SK-N-SH treated with all-trans-retinoic acid at 6 μM for 48 hours (cell line): ENCODE measurements around the gene CNIH2.

Experiments
- ATAC-seq: fragments of 200-7000 bp; cut with Tn5 transposase; 3 replicates; pipeline ENCODE4 v1.9.1; 2020; ENCODE audit warnings: mild to moderate bottlenecking, moderate library complexity
- ARNTL ChIP-seq: fragments of 450-650 bp; formaldehyde crosslinking; IDR thresholded peaks from 2 replicates; pipeline ENCODE4 v1.5.0; 2020; ENCODE audit warnings: low read depth, mild to moderate bottlenecking, moderate library complexity, borderline replicate concordance
- BACH2 ChIP-seq: fragments of 250-450 bp; sonication (Bioruptor Pico); IDR thresholded peaks from 2 replicates; pipeline ENCODE4 v1.9.0; 2021; ENCODE audit warnings: mild to moderate bottlenecking, borderline replicate concordance
- CREB5 ChIP-seq: fragments of 250-450 bp; sonication (Bioruptor Pico); IDR thresholded peaks from 2 replicates; pipeline ENCODE4 v1.5.1; 2020; ENCODE audit warnings: low read depth, mild to moderate bottlenecking, moderate library complexity
- ESRRG ChIP-seq: fragments of 250-450 bp; sonication (Bioruptor Pico); IDR thresholded peaks from 2 replicates; pipeline ENCODE4 v1.6.1; 2021; ENCODE audit warnings: mild to moderate bottlenecking
- GLIS3 ChIP-seq: fragments of 250-450 bp; sonication (Bioruptor Pico); IDR thresholded peaks from 2 replicates; pipeline ENCODE4 v1.5.0; 2020; ENCODE audit warnings: mild to moderate bottlenecking, moderate library complexity
- ISL1 ChIP-seq: fragments of 250-450 bp; sonication (Bioruptor Pico); IDR thresholded peaks from 2 replicates; pipeline ENCODE4 v2.1.2; 2022; ENCODE audit warnings: mild to moderate bottlenecking, moderate library complexity
- OSR1 ChIP-seq: fragments of 250-450 bp; sonication (Bioruptor Pico); IDR thresholded peaks from 2 replicates; pipeline ENCODE4 v1.8.0; 2022; ENCODE audit warnings: moderate library complexity, mild to moderate bottlenecking, inconsistent platforms
- PATZ1 ChIP-seq: fragments of 250-450 bp; sonication (Bioruptor Pico); IDR thresholded peaks from 2 replicates; pipeline ENCODE4 v1.8.0; 2020; ENCODE audit warnings: mild to moderate bottlenecking, moderate library complexity, borderline replicate concordance
- POU6F1 ChIP-seq: fragments of 250-450 bp; sonication (Bioruptor Pico); IDR thresholded peaks from 2 replicates; pipeline ENCODE4 v1.8.0; 2021; ENCODE audit warnings: low read depth, mild to moderate bottlenecking, moderate library complexity, borderline replicate concordance
- PPARA ChIP-seq: fragments of 250-450 bp; sonication (Bioruptor Pico); IDR thresholded peaks from 2 replicates; pipeline ENCODE4 v1.5.0; 2020; ENCODE audit warnings: mild to moderate bottlenecking, borderline replicate concordance
- TOX ChIP-seq: fragments of 250-450 bp; sonication (Bioruptor Pico); IDR thresholded peaks from 2 replicates; pipeline ENCODE4 v1.8.0; 2021; ENCODE audit warnings: mild to moderate bottlenecking, moderate library complexity, borderline replicate concordance
- TSHZ2 ChIP-seq: fragments of 250-450 bp; sonication (Bioruptor Pico); IDR thresholded peaks from 2 replicates; pipeline ENCODE4 v1.5.0; 2020; ENCODE audit warnings: mild to moderate bottlenecking, moderate library complexity
- ZFP3 ChIP-seq: fragments of 250-450 bp; sonication (Bioruptor Pico); IDR thresholded peaks from 2 replicates; pipeline ENCODE4 v1.5.0; 2020; ENCODE audit warnings: mild to moderate bottlenecking, moderate library complexity
- ZFP30 ChIP-seq: fragments of 450-650 bp; formaldehyde crosslinking; IDR thresholded peaks from 2 replicates; pipeline ENCODE4 v1.5.0; 2022; ENCODE audit warnings: mild to moderate bottlenecking, moderate library complexity
- ZNF70 ChIP-seq: fragments of 450-650 bp; formaldehyde crosslinking; IDR thresholded peaks from 2 replicates; pipeline ENCODE4 v1.5.0; 2020; ENCODE audit warnings: mild to moderate bottlenecking, moderate library complexity
- ZNF8 ChIP-seq: fragments of 450-650 bp; formaldehyde crosslinking; IDR thresholded peaks from 2 replicates; pipeline ENCODE4 v1.5.0; 2020; ENCODE audit warnings: mild to moderate bottlenecking, moderate library complexity

The CNIH2 gene

GRCh38 chr11:66315498-66315885 lies 37.5 kb downstream of the CNIH2 start:
- ATAC-seq: no peak

GRCh38 chr11:66315921-66316811 lies 38.2 kb downstream of the CNIH2 start:
- TF ChIP-seq ISL1 (CRISPR knock-in tag) (no peak), TOX (CRISPR knock-in tag) (no peak), ZNF8 (CRISPR knock-in tag) (no peak), CREB5 (CRISPR knock-in tag) (no peak), ESRRG (CRISPR knock-in tag) (no peak), ZNF70 (no peak), BACH2 (no peak), POU6F1 (CRISPR knock-in tag) (no peak), ZFP3 (CRISPR knock-in tag) (no peak), GLIS3 (CRISPR knock-in tag) (no peak), ZFP30 (CRISPR knock-in tag) (no peak), OSR1 (CRISPR knock-in tag) (no peak), PPARA (CRISPR knock-in tag) (no peak), PATZ1 (CRISPR knock-in tag) (no peak)
- no peak for ATAC-seq

More at GRCh38 chr11:66315498-66315885, 37.5 kb downstream of the CNIH2 start:
- TF ChIP-seq ARNTL (CRISPR knock-in tag) (no peak), CREB5 (CRISPR knock-in tag) (no peak), ISL1 (CRISPR knock-in tag) (no peak), ZNF70 (no peak), BACH2 (no peak), ZNF8 (CRISPR knock-in tag) (no peak)
- TF ChIP-seq, all 23 proteins: peak for 0

GRCh38 chr11:66316849-66317251 lies 38.9 kb downstream of the CNIH2 start, which contains the start of gene CD248:
CD248 (minus strand) TSS chr11:66317044; CDS start chr11:66317027, 17 bp downstream.
- ATAC-seq: no peak

More at GRCh38 chr11:66316849-66317251, 38.9 kb downstream of the CNIH2 start, which contains the start of gene CD248:
- TF ChIP-seq TSHZ2 (CRISPR knock-in tag) (no peak), BACH2 (no peak), ZFP30 (CRISPR knock-in tag) (no peak), ESRRG (CRISPR knock-in tag) (no peak), CREB5 (CRISPR knock-in tag) (no peak), TOX (CRISPR knock-in tag) (no peak), PATZ1 (CRISPR knock-in tag) (no peak), ZFP3 (CRISPR knock-in tag) (no peak), POU6F1 (CRISPR knock-in tag) (no peak), OSR1 (CRISPR knock-in tag) (no peak)
